Psoas muscle (tissue), 8 donors: ENCODE data around the gene PGAP6. TPM values are rescaled to one million over a fixed set of nuclear protein-coding genes. Genes with fewer than 3 reads are reported as not detected.
"Not testable (repeated sequence)": the region's sequence is repeated elsewhere in the genome, so short reads cannot be mapped to it uniquely, and the experiment has no call there.

Source experiments
- ATAC-seq, 4 donors: fragments of 200-7000 bp; cut with Tn5 transposase; one replicate each; pipeline ENCODE4 v1.9.1; 2020; ENCODE audit warnings: moderate library complexity in 3 of 4, mild to moderate bottlenecking in 2 of 4
- DNase-seq, 2 donors: peaks; one replicate each; pipeline ENCODE4 v3.0.0-alpha.2; 2020
- H3K27ac ChIP-seq: fragments of 200-600 bp; one replicate; pipeline ENCODE4 v1.8.0; 2022
- H3K27me3 ChIP-seq, 3 donors: fragments of 200-600 bp in 1 of 3; one replicate each; pipeline versions ENCODE4 v1.6.1 to v1.8.0; 2013 to 2022; ENCODE audit warnings: low read length in 2 of 3, mild to moderate bottlenecking in 2 of 3, moderate library complexity in 1 of 3; ENCODE audit not compliant: insufficient read depth in 3 of 3
- H3K36me3 ChIP-seq, 2 donors: fragments of 200-600 bp in 1 of 2; one replicate each; pipeline versions ENCODE4 v1.6.1 to v1.8.0; 2013 to 2022; ENCODE audit warnings: low read depth in 1 of 2, mild to moderate bottlenecking in 1 of 2, moderate library complexity in 1 of 2; ENCODE audit not compliant: insufficient read depth in 1 of 2
- H3K4me1 ChIP-seq: fragments of 200-600 bp; one replicate; pipeline ENCODE4 v1.8.0; 2022
- H3K4me3 ChIP-seq: fragments of 200-600 bp; one replicate; pipeline ENCODE4 v1.8.0; 2022; ENCODE audit warnings: mild to moderate bottlenecking
- H3K9me3 ChIP-seq: fragments of 200-600 bp; one replicate; pipeline ENCODE4 v1.8.0; 2022
- CTCF ChIP-seq: fragments of 200-600 bp; IDR thresholded peaks from one replicate; pipeline ENCODE4 v1.8.0; 2022; ENCODE audit warnings: antibody characterized with exemption
- WGBS, 3 donors: extraction: QIAGEN DNeasy Blood & Tissue Kit; methylation state at CpG; one replicate each; pipeline versions ENCODE4 v1.1.6 to v1.1.7; 2013; 5-methylcytosine and 5-hydroxymethylcytosine counted together
- intact Hi-C, 2 donors: fragments of 100-400 bp; cut with DNase I; formaldehyde crosslinking; loops; one replicate each; pipeline versions ENCODE4 v1.11.0 to v1.14.2; 2022
- polyA plus RNA-seq, 3 donors: library from polyadenylated mRNA; stranded (reverse); fragments of 200-250 nt; gene quantifications; one replicate each; pipeline ENCODE4 v1.2.3, GENCODE V29; 2013
- total RNA-seq, 4 donors: library from RNA; stranded (reverse); fragmentation: NEBNext Ultra II Directional in 2 of 4; extraction: Animal tissue kit (Norgen Biotek cat#: 25700) in 2 of 4; gene quantifications; one replicate each; pipeline versions ENCODE4 v1.2.1 to v1.2.4, GENCODE V29; 2021 to 2023
- donor health status: healthy with polysubstance abuse.
- donor health status: DM: no; HTN: no; CAD: no; lungs with moderate emphysema.
- donor health status: Bipolar disorder and iron deficiency.
- donor health status: healthy.
- donor health status: DM: yes; HTN: yes; CAD: no.
- donor health status: DM: no; HTN: no; CAD: no.
- donor health status: DM: no; HTN: no; CAD: no.
- donor health status: DM: yes; HTN: yes; CAD: no.

The PGAP6 gene
- total and polyA plus RNA-seq, 7 donors, result 26.0 to 46.9 (median 33.8) TPM

- H3K36me3 ChIP-seq, result peaks cover 0 to 34% of the 10 kb centered on the region in 2 donors
- H3K27me3 ChIP-seq, result no peaks in the 10 kb centered on the region
- 89 to 91% (median 90%) methylated on average over 15 of the region's 15 CpGs for WGBS, 3 donors
- TF ChIP-seq CTCF, result no peak
- ATAC-seq (no peak), DNase-seq (no peak)
- H3K9me3 ChIP-seq, result no peaks in the 10 kb centered on the region
- intact Hi-C loops, result no loop called here
- no peak overlapping the region for H3K27ac ChIP-seq
- H3K4me3 ChIP-seq, result no peak overlapping the region
- peaks cover 7% of the 10 kb centered on the region for H3K4me1 ChIP-seq
Observed at GRCh38 chr16:346587-346986, 35.2 kb downstream of the PGAP6 start.

GRCh38 chr16:345772-346171 lies 36.0 kb downstream of the PGAP6 start:
- no peak overlapping the region for H3K27ac ChIP-seq
- 94 to 96% (median 96%) methylated on average over 11 of the region's 11 CpGs for WGBS, 3 donors
- TF ChIP-seq CTCF, result no peak
- DNase-seq (no peak), ATAC-seq (no peak)
- peaks cover 0 to 31% of the 10 kb centered on the region in 2 donors for H3K36me3 ChIP-seq
- intact Hi-C loops, result no loop called here
- H3K4me3 ChIP-seq, result no peak overlapping the region
- H3K27me3 ChIP-seq, result no peaks in the 10 kb centered on the region
- H3K4me1 ChIP-seq, result no peaks in the 10 kb centered on the region
- H3K9me3 ChIP-seq, result no peaks in the 10 kb centered on the region

GRCh38 chr16:342455-343213 lies 39.1 kb downstream of the PGAP6 start:
- peaks cover 0 to 24% of the 10 kb centered on the region in 2 donors for H3K36me3 ChIP-seq
- H3K4me1 ChIP-seq, result peaks cover 4% of the 10 kb centered on the region
- no peak overlapping the region for H3K4me3 ChIP-seq
- no peak for ATAC-seq
- no peak for DNase-seq
- intact Hi-C loops, result no loop called here
- TF ChIP-seq CTCF, result no peak
- no peaks in the 10 kb centered on the region for H3K9me3 ChIP-seq
- H3K27me3 ChIP-seq, result no peaks in the 10 kb centered on the region
- no peak overlapping the region for H3K27ac ChIP-seq
- WGBS, 3 donors, result 89 to 93% (median 91%) methylated on average over 18 of the region's 18 CpGs

GRCh38 chr16:341974-342336 lies 39.8 kb downstream of the PGAP6 start:
- peaks cover 0 to 24% of the 10 kb centered on the region in 2 donors for H3K36me3 ChIP-seq
- H3K27ac ChIP-seq, H3K4me3 ChIP-seq, H3K9me3 ChIP-seq, H3K27me3 ChIP-seq, ATAC-seq, DNase-seq: not testable (repeated sequence)
- WGBS, 3 donors, result 89 to 92% (median 91%) methylated on average over 12 to 13 of the region's 13 CpGs
- peaks cover 11% of the 10 kb centered on the region for H3K4me1 ChIP-seq
- intact Hi-C loops, result loop anchor here in 1 of 2 donors (2.0 kb wide), 1 partner anchor 59 kb away; the partner anchor contains the start of gene PDIA2

GRCh38 chr16:341095-341973 lies 40.4 kb downstream of the PGAP6 start:
- intact Hi-C loops, result loop anchor here in 1 of 2 donors (2.0 kb wide), 1 partner anchor 59 kb away; the partner anchor contains the start of gene PDIA2
- H3K4me1 ChIP-seq, result peaks cover 11% of the 10 kb centered on the region
- not testable (repeated sequence) for H3K4me3 ChIP-seq, H3K27me3 ChIP-seq, H3K9me3 ChIP-seq, DNase-seq, H3K27ac ChIP-seq, ATAC-seq
- peaks cover 0 to 19% of the 10 kb centered on the region in 2 donors for H3K36me3 ChIP-seq
- 91 to 95% (median 95%) methylated on average over 39 to 45 of the region's 47 CpGs for WGBS, 3 donors
